Glutamatergic neuron (in vitro differentiated cells): Measurements from ENCODE around the gene RAD51B. TPM values are rescaled to one million over a fixed set of nuclear protein-coding genes. Genes with fewer than 3 reads are reported as not detected.

Source experiments
- DNase-seq: peaks from one replicate; pipeline ENCODE4 v3.0.0; 2022
- H3K27ac Mint-ChIP-seq: one replicate; pipeline ENCODE4 v1.8.0; 2020; ENCODE audit warnings: mild to moderate bottlenecking, mixed read lengths, inconsistent platforms; ENCODE audit not compliant: unreplicated experiment
- H3K27me3 Mint-ChIP-seq: one replicate; pipeline ENCODE4 v1.8.0; 2020; ENCODE audit warnings: mild to moderate bottlenecking, moderate library complexity, mixed read lengths, inconsistent platforms; ENCODE audit not compliant: unreplicated experiment
- H3K36me3 Mint-ChIP-seq: one replicate; pipeline ENCODE4 v1.8.0; 2020; ENCODE audit warnings: mild to moderate bottlenecking, mixed read lengths, inconsistent platforms; ENCODE audit not compliant: unreplicated experiment
- H3K4me1 Mint-ChIP-seq: one replicate; pipeline ENCODE4 v1.8.0; 2020; ENCODE audit warnings: mild to moderate bottlenecking, low read depth, mixed read lengths, inconsistent platforms; ENCODE audit not compliant: unreplicated experiment
- H3K4me3 Mint-ChIP-seq: one replicate; pipeline ENCODE4 v1.8.0; 2020; ENCODE audit warnings: mild to moderate bottlenecking, mixed read lengths, inconsistent platforms; ENCODE audit not compliant: unreplicated experiment
- H3K9me3 Mint-ChIP-seq: one replicate; pipeline ENCODE4 v1.8.0; 2020; ENCODE audit warnings: mild to moderate bottlenecking, moderate library complexity, mixed read lengths, inconsistent platforms; ENCODE audit not compliant: unreplicated experiment
- total RNA-seq: library from RNA; stranded (reverse); fragmentation: NEBNext Ultra II Directional; extraction: Animal tissue kit (Norgen Biotek cat#: 25700); gene quantifications from one replicate; pipeline ENCODE4 v1.2.1, GENCODE V29; 2021; ENCODE audit not compliant: unreplicated experiment
- TF ChIP-seq, protein P1 (sequence below): fragments of 200-600 bp; sonication (generic); IDR thresholded peaks from one replicate; pipeline ENCODE4 v1.5.0; 2021; ENCODE audit not compliant: partially characterized antibody, unreplicated experiment

The RAD51B gene
- total RNA-seq, 1 donor from 2014 or later, result 9.7 TPM

GRCh38 chr14:67943947-67944346, 124.4 kb downstream of the RAD51B start:
- Mint-ChIP-seq H3K4me3 (no peak overlapping the region), H3K9me3 (no peaks in the 10 kb centered on the region), H3K4me1 (no peaks in the 10 kb centered on the region), H3K36me3 (no peaks in the 10 kb centered on the region), H3K27me3 (peaks cover 3% of the 10 kb centered on the region), H3K27ac (no peak overlapping the region)
- TF ChIP-seq, protein P1, sequence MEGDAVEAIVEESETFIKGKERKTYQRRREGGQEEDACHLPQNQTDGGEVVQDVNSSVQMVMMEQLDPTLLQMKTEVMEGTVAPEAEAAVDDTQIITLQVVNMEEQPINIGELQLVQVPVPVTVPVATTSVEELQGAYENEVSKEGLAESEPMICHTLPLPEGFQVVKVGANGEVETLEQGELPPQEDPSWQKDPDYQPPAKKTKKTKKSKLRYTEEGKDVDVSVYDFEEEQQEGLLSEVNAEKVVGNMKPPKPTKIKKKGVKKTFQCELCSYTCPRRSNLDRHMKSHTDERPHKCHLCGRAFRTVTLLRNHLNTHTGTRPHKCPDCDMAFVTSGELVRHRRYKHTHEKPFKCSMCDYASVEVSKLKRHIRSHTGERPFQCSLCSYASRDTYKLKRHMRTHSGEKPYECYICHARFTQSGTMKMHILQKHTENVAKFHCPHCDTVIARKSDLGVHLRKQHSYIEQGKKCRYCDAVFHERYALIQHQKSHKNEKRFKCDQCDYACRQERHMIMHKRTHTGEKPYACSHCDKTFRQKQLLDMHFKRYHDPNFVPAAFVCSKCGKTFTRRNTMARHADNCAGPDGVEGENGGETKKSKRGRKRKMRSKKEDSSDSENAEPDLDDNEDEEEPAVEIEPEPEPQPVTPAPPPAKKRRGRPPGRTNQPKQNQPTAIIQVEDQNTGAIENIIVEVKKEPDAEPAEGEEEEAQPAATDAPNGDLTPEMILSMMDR, result peak; percentile 70
- DNase-seq, result peak; percentile 42

GRCh38 chr14:67944605-67945004, 125.0 kb downstream of the RAD51B start:
- TF ChIP-seq, protein P1, result no peak
- Mint-ChIP-seq H3K27ac (no peak overlapping the region), H3K9me3 (no peaks in the 10 kb centered on the region)

DNA sequence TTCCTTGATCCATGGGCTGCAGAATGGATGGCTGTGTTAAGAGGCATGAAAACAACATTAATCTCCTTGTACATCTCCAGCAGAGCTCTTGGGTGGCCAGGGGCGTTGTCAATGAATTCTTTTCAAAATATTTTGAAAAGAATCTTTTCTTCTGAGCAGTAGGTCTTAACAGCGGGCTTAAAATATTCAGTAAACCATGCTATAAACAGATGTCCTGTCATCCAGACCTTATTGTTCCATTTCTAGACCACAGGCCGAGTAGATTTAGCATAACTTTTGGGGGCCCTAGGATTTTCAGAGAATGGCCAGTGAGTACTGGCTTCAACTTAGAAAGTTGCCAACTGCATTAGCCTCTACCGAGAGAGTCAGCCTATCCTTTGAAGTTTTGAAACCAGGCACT, 130.2 kb downstream of the RAD51B start:
- TF ChIP-seq, protein P1, result no peak
- no peak overlapping the region for H3K4me3 Mint-ChIP-seq
- H3K27ac Mint-ChIP-seq, result no peak overlapping the region
- no peaks in the 10 kb centered on the region for H3K9me3 Mint-ChIP-seq
- H3K27me3 Mint-ChIP-seq, result no peaks in the 10 kb centered on the region
- DNase-seq, result no peak
- H3K36me3 Mint-ChIP-seq, result peaks cover 7% of the 10 kb centered on the region
- no peaks in the 10 kb centered on the region for H3K4me1 Mint-ChIP-seq

More at GRCh38 chr14:67944605-67945004, 125.0 kb downstream of the RAD51B start:
- Mint-ChIP-seq H3K36me3 (peaks cover 4% of the 10 kb centered on the region), H3K4me3 (no peak overlapping the region), H3K4me1 (no peaks in the 10 kb centered on the region), H3K27me3 (peaks cover 3% of the 10 kb centered on the region)
- no peak for DNase-seq

- H3K27me3 Mint-ChIP-seq, result no peaks in the 10 kb centered on the region
- H3K4me3 Mint-ChIP-seq, result no peak overlapping the region
- no peak overlapping the region for H3K27ac Mint-ChIP-seq
- no peaks in the 10 kb centered on the region for H3K9me3 Mint-ChIP-seq
- no peaks in the 10 kb centered on the region for H3K4me1 Mint-ChIP-seq
- no peak for DNase-seq
- TF ChIP-seq, protein P1, result no peak
- peaks cover 7% of the 10 kb centered on the region for H3K36me3 Mint-ChIP-seq
These were observed 130.8 kb downstream of the RAD51B start for GRCh38 chr14:67950386-67950785.

- Mint-ChIP-seq H3K27me3 (no peaks in the 10 kb centered on the region), H3K36me3 (peaks cover 7% of the 10 kb centered on the region), H3K27ac (no peak overlapping the region), H3K4me1 (no peaks in the 10 kb centered on the region), H3K9me3 (no peaks in the 10 kb centered on the region), H3K4me3 (no peak overlapping the region)
- no peak for DNase-seq
- TF ChIP-seq, protein P1, result no peak
These were observed 132.1 kb downstream of the RAD51B start for GRCh38 chr14:67951529-67952135.
